K562 (cell line): ENCODE measurements around the gene TMEM139. TPM values are rescaled to one million over a fixed set of nuclear protein-coding genes. Genes with fewer than 3 reads are reported as not detected.

Experiments
- ARID1B ChIP-seq: fragments of 450-650 bp; IDR thresholded peaks from 2 replicates; pipeline ENCODE4 v1.6.1; 2016; ENCODE audit warnings: antibody characterized with exemption, mild to moderate bottlenecking, inconsistent platforms
- BCL6 ChIP-seq: fragments of 250-450 bp; sonication (Bioruptor Pico); IDR thresholded peaks from 2 replicates; pipeline ENCODE4 v1.4.0; 2020
- CREM ChIP-seq: IDR thresholded peaks from 2 replicates; pipeline ENCODE4 v1.6.1; 2014; ENCODE audit warnings: antibody characterized with exemption, low read depth
- CXXC5 ChIP-seq: fragments of 250-450 bp; sonication (Bioruptor Pico); IDR thresholded peaks from 2 replicates; pipeline ENCODE4 v1.8.0; 2022; ENCODE audit warnings: inconsistent platforms, mild to moderate bottlenecking, moderate library complexity
- DDX20 ChIP-seq: fragments of 450-650 bp; IDR thresholded peaks from 2 replicates; pipeline ENCODE4 v1.6.1; 2016; ENCODE audit warnings: missing genetic modification characterization, low read depth, mild to moderate bottlenecking, missing compliant biosample characterization, moderate library complexity
- HIVEP1 ChIP-seq: fragments of 250-450 bp; sonication (Bioruptor Pico); IDR thresholded peaks from 2 replicates; pipeline ENCODE4 v1.4.0; 2020; ENCODE audit warnings: mild to moderate bottlenecking
- HMG20A ChIP-seq: fragments of 450-650 bp; formaldehyde crosslinking; conservative IDR thresholded peaks from 2 replicates; pipeline ENCODE4 v1.4.0; 2020; ENCODE audit warnings: mild to moderate bottlenecking, mixed read lengths
- KLF1 ChIP-seq: fragments of 450-650 bp; IDR thresholded peaks from 2 replicates; pipeline ENCODE4 v1.6.1; 2016; ENCODE audit warnings: missing genetic modification characterization, missing compliant biosample characterization
- MTA1 ChIP-seq: fragments of 450-650 bp; IDR thresholded peaks from 2 replicates; pipeline ENCODE4 v1.6.1; 2017; ENCODE audit warnings: borderline replicate concordance
- MXI1 ChIP-seq: IDR thresholded peaks from 2 replicates; pipeline ENCODE4 v1.6.1; 2011; ENCODE audit warnings: low read depth, mild to moderate bottlenecking, improper control_type of control experiment, low read length
- NRF1 ChIP-seq, 2 experiments: fragments of 450-650 bp; IDR thresholded peaks in 1 of 2; conservative IDR thresholded peaks in 1 of 2; 2 replicates each; pipeline ENCODE4 v1.6.1; 2014; ENCODE audit warnings: mild to moderate bottlenecking in 2 of 2
- RUNX1 ChIP-seq: sonication (generic); IDR thresholded peaks from 2 replicates; pipeline ENCODE4 v1.6.1; 2016; ENCODE audit warnings: antibody characterized with exemption, low read depth
- TFAM ChIP-seq: fragments of 250-450 bp; sonication (Bioruptor Pico); conservative IDR thresholded peaks from 2 replicates; pipeline ENCODE4 v1.5.0; 2021; ENCODE audit warnings: mild to moderate bottlenecking, moderate library complexity
- ZNF282 ChIP-seq: sonication (generic); formaldehyde crosslinking; IDR thresholded peaks from 2 replicates; pipeline ENCODE4 v1.8.1; 2023; ENCODE audit warnings: missing genetic modification reagents
- ZNF431 ChIP-seq: sonication (generic); formaldehyde crosslinking; IDR thresholded peaks from 2 replicates; pipeline ENCODE4 v1.8.0; 2022; ENCODE audit warnings: mild to moderate bottlenecking, missing genetic modification reagents
- polyA plus RNA-seq, 8 experiments: library from polyadenylated mRNA; depleted of rRNA in 4 of 8; stranded (reverse) in 5 of 8; unstranded in 3 of 8; fragments of >200 nt; fragmentation: Nextera tagmentation in 2 of 8; fragmentation: Illumina TruSeq in 1 of 8; extraction: Ambion mirVana in 2 of 8; extraction: Trizol in 1 of 8; gene quantifications; 2 replicates each; pipeline versions ENCODE4 v1.2.1 to v1.2.3, GENCODE V29; 2011 to 2014; ENCODE audit warnings: inconsistent platforms in 1 of 8, missing spikeins in 1 of 8
- total RNA-seq, 7 experiments: library from RNA; depleted of rRNA in 6 of 7; stranded (reverse); fragments of >200 nt in 6 of 7; fragmentation: Illumina TruSeq in 2 of 7; extraction: Trizol in 2 of 7; gene quantifications; 2 replicates each; pipeline versions ENCODE4 v1.2.1 to v1.2.3, GENCODE V29; 2011 to 2021; ENCODE audit warnings: low replicate concordance in 1 of 7
- TF ChIP-seq, protein P1 (sequence below), 2 experiments: fragments of 450-650 bp; IDR thresholded peaks; 2 replicates each; pipeline ENCODE4 v1.6.1; 2018; ENCODE audit warnings: mild to moderate bottlenecking in 2 of 2, low read depth in 1 of 2; ENCODE audit not compliant: partially characterized antibody in 2 of 2
- TF ChIP-seq, protein P2 (sequence below): sonication (generic); formaldehyde crosslinking; IDR thresholded peaks from 2 replicates; pipeline ENCODE4 v1.8.0; 2022; ENCODE audit warnings: mild to moderate bottlenecking, missing genetic modification reagents

TMEM139 gene
- total and polyA plus RNA-seq, 9 of the 15 experiments (the other 6 are each of a cell fraction or from before 2014, with no cell fraction given), result 0.27 to 1.8 (median 0.79) TPM

DNA sequence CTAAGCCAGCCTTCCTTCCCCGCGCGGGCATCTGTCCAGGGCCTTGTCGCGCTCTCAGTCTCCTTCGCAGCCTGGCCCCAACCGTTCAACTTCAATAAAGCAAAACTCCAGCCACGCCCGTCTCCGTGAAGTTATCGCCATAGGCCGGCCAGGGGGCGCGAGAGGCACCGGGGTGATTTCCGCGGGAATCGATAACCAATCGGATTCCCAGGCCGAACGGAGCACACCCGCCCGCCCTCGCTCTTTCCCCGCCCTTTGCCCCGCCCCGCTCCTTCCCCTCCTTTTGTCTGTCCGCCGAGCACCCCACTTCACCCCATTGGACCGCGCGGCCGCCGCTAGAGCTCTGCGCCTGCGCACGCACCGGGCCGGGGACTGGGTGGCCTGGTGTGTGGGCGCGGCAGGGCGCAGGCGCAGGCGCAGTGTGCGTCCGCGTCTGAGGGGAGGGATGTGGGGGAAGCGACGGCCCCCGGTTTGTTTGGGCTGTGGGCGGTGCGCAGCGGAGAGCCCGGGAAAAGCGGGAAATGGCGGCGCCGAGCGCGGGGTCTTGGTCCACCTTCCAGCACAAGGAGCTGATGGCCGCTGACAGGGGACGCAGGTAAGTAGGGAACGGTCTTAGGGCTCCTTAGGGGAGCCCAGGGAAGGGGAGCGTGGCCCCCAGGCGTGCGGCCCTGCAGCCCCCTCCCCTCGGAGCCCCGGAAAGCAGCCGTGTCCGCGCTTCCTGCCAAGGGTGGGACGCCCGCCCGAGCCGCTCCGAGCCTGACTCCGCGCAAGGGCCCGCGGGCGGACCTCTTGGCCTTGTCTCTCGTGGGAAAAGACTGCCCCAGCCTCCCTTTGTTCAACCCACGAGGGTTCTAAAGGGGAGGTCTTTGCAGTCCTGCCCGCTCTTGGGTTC is 3.4 kb downstream of the TMEM139 start, which contains the start of gene CASP2 (continued):
- TF ChIP-seq ZNF282 (CRISPR knock-in tag) (0 out of 2 replicates have a peak, but pooled peaks have one; percentile 54), NRF1 (conservative IDR thresholded peaks at IDR 0.05 in 1 of 2, IDR thresholded peaks at IDR 0.05 in 1 of 2) (peak; percentile 100), TFAM (CRISPR knock-in tag) (no peak), MTA1 (0 out of 2 replicates have a peak, but pooled peaks have one; percentile 20), HIVEP1 (CRISPR knock-in tag) (peak; percentile 79; the same call in 1 of the 2 replicates), CREM (peak; percentile 53), DDX20 (no peak), MXI1 (peak; percentile 18; the same call in 1 of the 2 replicates), ARID1B (peak; percentile 9; the same call in 1 of the 2 replicates), ZNF431 (peak; percentile 90), CXXC5 (CRISPR knock-in tag) (peak; percentile 95), BCL6 (CRISPR knock-in tag) (no peak), RUNX1 (peak; percentile 61; the same call in 1 of the 2 replicates), KLF1 (tag) (peak; percentile 59; the same call in 1 of the 2 replicates), HMG20A (CRISPR knock-in tag) (no peak)
- TF ChIP-seq, protein P1, sequence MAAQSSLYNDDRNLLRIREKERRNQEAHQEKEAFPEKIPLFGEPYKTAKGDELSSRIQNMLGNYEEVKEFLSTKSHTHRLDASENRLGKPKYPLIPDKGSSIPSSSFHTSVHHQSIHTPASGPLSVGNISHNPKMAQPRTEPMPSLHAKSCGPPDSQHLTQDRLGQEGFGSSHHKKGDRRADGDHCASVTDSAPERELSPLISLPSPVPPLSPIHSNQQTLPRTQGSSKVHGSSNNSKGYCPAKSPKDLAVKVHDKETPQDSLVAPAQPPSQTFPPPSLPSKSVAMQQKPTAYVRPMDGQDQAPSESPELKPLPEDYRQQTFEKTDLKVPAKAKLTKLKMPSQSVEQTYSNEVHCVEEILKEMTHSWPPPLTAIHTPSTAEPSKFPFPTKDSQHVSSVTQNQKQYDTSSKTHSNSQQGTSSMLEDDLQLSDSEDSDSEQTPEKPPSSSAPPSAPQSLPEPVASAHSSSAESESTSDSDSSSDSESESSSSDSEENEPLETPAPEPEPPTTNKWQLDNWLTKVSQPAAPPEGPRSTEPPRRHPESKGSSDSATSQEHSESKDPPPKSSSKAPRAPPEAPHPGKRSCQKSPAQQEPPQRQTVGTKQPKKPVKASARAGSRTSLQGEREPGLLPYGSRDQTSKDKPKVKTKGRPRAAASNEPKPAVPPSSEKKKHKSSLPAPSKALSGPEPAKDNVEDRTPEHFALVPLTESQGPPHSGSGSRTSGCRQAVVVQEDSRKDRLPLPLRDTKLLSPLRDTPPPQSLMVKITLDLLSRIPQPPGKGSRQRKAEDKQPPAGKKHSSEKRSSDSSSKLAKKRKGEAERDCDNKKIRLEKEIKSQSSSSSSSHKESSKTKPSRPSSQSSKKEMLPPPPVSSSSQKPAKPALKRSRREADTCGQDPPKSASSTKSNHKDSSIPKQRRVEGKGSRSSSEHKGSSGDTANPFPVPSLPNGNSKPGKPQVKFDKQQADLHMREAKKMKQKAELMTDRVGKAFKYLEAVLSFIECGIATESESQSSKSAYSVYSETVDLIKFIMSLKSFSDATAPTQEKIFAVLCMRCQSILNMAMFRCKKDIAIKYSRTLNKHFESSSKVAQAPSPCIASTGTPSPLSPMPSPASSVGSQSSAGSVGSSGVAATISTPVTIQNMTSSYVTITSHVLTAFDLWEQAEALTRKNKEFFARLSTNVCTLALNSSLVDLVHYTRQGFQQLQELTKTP (IDR thresholded peaks at IDR 0.05; ENCODE audit: low read depth in 1 of 2, partially characterized antibody in 2 of 2), result peak in 1 of 2 experiments; percentile 16
- TF ChIP-seq, protein P2, sequence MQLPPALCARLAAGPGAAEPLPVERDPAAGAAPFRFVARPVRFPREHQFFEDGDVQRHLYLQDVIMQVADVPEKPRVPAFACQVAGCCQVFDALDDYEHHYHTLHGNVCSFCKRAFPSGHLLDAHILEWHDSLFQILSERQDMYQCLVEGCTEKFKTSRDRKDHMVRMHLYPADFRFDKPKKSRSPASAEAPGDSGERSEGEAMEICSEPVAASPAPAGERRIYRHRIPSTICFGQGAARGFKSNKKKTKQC (CRISPR knock-in tag), result peak; percentile 98
